Stimulated activated CD8-positive, alpha-beta memory T cell treated with anti-CD3 and anti-CD28 coated beads, Interleukin-15, amount 100 ng/mL, for 1 hour (primary cell): ENCODE results near the gene USP10.
"Not testable (repeated sequence)": the region's sequence is repeated elsewhere in the genome, so short reads cannot be mapped to it uniquely, and the experiment has no call there.

Experiments used
- DNase-seq: peaks from one replicate; pipeline ENCODE4 v3.0.0-alpha.2; 2020; ENCODE audit warnings: low read depth

USP10 gene

DNA sequence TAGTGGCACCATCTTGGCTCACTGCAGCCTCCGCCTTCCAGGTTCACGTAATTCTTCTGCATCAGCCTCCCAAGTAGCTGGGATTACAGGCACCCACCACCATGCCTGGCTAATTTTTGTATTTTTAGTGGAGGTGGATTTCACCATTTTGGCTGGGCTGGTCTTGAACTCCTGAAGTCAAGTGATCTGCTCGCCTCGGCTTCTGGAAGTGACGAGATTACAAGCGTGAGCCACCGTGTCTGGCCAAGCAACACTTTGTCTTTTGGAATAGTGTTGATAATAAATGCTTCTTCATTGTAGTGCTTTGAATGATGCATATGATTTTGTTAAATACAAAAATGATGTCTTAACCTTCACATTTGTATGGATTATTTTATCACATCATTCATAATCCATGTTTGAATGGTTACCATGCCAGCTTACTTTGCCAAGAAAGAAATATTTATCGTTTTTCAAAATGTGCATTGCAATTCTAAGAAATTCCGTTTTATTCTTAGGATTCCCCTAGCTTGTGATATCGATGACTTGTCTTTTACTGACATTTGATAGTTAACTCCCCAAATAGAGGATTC lies 29.1 kb downstream of the USP10 start:
- no peak for DNase-seq

DNA sequence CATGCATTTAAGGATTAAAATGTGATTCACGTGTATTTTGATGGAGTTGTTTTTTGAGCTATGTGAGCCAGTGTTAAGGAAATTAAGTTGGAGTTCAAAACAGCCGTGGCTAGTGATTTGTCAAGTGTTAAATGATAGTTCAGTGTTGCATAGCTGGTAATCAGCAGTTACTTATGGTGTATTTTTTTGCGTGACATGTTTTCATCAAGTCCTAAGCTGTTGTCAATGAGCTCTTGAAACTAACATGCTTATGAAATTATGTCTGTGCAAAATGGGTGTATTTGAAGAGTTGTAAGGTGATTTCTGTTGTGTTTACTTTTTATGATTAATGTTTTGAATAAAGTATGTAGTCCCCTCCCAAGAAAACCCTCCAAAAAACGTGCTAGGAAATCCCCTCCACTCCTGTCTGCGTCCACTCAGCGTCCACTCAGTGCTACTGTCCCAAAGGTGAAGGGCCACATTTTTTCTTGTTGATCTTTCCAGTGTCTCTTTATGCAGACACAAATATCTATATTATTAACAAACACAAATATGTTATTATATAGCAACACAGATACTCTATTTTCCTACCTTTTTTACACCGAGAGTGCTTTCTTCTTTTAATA lies 30.0 kb downstream of the USP10 start:
- no peak for DNase-seq

GRCh38 chr16:84730406-84731106 lies 30.8 kb downstream of the USP10 start:
- no peak for DNase-seq

GRCh38 chr16:84732332-84732673 lies 32.5 kb downstream of the USP10 start:
- not testable (repeated sequence) for DNase-seq

DNA sequence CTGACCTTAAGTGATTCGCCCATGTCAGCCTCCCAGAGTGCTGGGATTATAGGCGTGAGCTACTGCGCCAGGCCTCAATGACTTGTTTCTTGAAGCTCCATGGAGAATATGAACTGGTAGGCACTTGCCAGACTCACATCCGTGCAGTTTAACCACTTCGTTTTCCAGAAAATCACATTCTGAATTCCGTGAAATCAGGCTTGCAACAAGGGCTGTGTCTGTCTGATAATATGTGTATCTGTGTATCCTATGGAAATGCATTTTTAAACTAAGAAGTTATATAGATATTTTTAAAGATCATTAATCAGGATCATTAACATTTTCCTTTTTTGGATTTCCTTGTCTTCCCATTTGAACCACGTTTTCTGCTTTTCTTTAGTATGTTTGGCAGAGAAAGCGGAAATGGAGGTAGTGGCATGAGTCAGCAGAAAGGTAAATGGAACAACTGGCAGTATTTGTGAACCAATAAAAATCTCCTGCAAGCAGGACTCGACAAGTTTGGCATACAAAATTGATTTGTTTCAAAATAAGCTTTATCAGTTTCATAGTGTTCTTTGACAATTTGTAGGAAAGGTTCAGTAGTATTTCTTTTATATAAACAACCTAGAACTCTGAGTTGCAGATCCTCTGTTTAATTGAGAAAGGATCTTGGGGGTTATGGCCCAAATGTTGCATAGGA lies 33.0 kb downstream of the USP10 start:
- DNase-seq = no peak

DNA sequence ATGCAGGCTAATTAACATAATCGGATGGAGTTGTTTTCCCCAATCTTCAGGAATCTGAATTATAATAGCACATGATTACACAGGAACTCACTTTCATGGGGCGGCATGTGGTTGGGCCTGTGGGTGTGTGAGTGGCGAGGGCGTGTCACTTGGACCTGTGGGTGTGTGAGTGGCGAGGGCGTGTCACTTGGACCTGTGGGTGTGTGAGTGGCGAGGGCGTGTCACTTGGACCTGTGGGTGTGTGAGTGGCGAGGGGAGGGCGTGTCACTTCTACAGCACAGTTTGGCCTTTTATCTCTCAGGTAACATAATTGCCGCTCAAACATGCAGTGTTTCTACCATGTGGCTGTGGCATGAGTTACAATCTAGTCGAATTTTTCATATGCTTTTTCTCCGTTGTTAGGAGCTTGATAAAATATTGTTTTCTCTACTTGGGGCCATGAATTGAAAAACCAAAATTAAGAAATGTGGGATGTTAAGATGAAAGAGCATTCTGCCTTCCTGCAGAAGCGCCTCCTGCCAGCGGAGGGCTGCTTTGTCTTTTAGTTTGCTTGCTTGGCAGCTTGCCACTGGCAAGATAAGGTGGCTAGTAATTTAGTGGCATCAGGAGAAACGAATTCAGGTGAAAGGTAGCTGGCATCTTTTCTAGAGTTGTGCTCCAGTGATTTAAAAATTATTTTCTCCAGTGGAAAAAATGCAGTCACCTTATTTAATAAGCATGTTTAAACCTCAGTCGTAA lies 36.2 kb downstream of the USP10 start:
- DNase-seq = peak; percentile 5

GRCh38 chr16:84737192-84738011 lies 37.6 kb downstream of the USP10 start:
- DNase-seq = no peak

GRCh38 chr16:84738255-84739038 lies 38.6 kb downstream of the USP10 start:
- DNase-seq = peak; percentile 56

DNA sequence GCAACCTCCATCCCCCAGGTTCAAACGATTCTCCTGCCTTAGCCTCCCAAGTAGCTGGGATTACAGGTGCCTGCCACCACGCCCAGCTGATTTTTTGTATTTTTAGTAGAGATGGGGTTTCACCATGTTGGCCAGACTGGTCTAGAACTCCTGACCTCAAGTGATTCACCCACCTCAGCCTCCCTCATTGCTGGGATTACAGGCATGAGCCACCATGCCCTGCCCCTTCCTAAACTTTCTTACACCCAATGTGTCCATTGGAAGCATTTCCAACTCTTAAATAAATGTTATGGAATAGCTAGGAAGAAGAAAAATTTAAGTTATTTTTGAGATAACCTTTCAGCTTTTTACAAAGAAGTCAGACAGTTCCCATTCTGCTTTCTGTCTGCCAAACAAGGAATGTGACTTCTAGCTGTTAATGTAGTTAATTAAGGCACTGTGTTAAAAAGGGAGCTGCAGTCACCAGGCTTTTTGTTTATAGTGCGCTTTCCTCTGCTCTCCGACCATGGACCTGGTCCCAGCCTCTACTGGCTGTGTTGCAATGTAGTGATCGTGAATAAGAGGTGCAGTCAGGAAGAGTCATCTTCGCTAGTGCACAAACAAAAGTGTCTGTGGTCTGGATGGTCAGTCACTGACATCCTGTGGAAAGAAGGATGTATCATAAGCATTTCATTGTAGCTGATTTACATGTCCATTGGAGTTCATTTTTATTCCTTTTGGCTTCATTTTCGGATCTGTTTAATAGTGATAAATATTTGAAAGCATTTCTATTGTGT lies 39.7 kb downstream of the USP10 start:
- DNase-seq = no peak

GRCh38 chr16:84740596-84741116 lies 40.9 kb downstream of the USP10 start:
- DNase-seq = no peak

- DNase-seq = no peak
Measured at GRCh38 chr16:84741340-84741830, 41.6 kb downstream of the USP10 start.

DNA sequence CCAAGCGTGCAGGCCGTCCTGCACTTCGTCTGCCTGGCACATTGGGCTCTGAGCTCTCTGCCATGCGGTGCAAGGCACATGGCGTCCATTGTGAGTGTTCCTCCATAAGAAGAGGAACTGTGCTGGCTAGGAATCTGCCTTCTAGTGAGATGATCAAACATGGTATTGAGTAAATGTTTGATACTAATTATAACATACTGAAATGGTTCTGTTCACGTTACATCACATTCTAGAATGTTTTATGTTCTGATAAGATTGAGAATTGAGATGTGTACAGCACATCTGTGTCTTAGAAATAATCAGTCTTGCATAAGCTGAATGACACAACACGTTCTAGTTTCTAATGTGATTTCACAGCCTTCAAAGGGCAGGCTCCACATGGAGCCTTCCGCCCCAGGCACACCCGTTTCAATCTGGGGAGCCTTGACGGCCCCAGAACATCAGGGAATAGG lies 42.9 kb downstream of the USP10 start:
- no peak for DNase-seq

GRCh38 chr16:84746231-84746630 lies 46.4 kb downstream of the USP10 start:
- DNase-seq = no peak

GRCh38 chr16:84746875-84747274 lies 47.1 kb downstream of the USP10 start:
- DNase-seq = no peak

DNA sequence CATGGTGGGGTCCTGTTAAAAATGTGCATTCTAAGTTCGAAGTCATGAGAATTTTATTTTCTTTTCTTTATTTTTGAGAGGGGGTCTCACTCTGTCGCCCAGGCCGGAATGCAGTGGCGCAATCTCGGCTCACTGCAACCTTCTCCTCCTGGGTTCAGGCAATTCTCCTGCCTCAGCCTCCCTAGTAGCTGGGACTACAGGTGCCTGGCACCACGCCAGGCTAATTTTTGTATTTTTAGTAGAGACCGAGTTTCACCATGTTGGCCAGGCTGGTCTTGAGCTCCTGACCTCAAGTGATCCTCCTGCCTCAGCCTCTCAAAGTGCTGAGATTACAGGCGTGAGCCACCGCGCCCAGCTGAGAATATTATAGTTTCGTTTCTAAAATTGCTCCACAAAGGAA lies 48.4 kb downstream of the USP10 start:
- not testable (repeated sequence) for DNase-seq

GRCh38 chr16:84749072-84749471 lies 49.3 kb downstream of the USP10 start:
- no peak for DNase-seq

GRCh38 chr16:84749815-84750214 lies 50.0 kb downstream of the USP10 start:
- DNase-seq = no peak

- no peak for DNase-seq
Measured at GRCh38 chr16:84750575-84750974, 50.8 kb downstream of the USP10 start.

DNA sequence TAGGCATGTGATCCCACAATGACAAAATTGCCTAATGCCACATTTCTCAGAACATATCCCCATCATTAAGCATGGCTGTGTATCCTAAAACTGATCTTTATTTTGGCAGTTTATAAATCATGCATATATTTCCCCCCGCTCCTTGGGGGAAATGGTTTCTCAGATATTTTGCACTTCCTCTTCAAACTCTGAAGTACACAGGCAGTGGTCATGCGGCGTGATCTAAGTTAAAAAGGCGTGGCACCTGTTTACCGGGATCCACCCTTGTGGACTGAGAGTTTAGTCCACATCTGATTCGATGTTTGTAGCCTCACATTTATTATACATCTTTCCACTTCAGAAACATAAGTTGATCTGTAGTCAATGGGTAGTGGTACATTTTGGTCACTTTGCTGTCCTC lies 51.4 kb downstream of the USP10 start:
- DNase-seq = no peak
